GM19025 (cell line): ENCODE measurements around the gene CPXM1.

Experiments used
- ATAC-seq: cut with Tn5 transposase; IDR thresholded peaks from one replicate; pipeline ENCODE4 v1.9.1; 2021; ENCODE audit warnings: mild to moderate bottlenecking, low read depth, moderate library complexity; ENCODE audit not compliant: unreplicated experiment

Gene CPXM1

GRCh38 chr20:2804041-2804828, 3.8 kb upstream of the CPXM1 start:
- no peak for ATAC-seq

GRCh38 chr20:2801286-2801728, 880 bp upstream of the CPXM1 start:
- no peak for ATAC-seq

- ATAC-seq, result peak; percentile 15
These were observed 523 bp downstream of the CPXM1 start for GRCh38 chr20:2799688-2800520.

- ATAC-seq, result no peak
These were observed 1.2 kb downstream of the CPXM1 start for GRCh38 chr20:2799271-2799670.

GRCh38 chr20:2798814-2799213, 1.6 kb downstream of the CPXM1 start:
- ATAC-seq, result no peak

GRCh38 chr20:2798095-2798805, 2.2 kb downstream of the CPXM1 start:
- no peak for ATAC-seq

- ATAC-seq, result no peak
These were observed 3.1 kb downstream of the CPXM1 start for GRCh38 chr20:2797136-2797983.

- ATAC-seq, result no peak
These were observed 4.3 kb downstream of the CPXM1 start for GRCh38 chr20:2796011-2796660.

- no peak for ATAC-seq
These were observed 5.0 kb downstream of the CPXM1 start for GRCh38 chr20:2795451-2795850.

GRCh38 chr20:2794866-2795447, 5.5 kb downstream of the CPXM1 start:
- ATAC-seq, result no peak

- ATAC-seq, result no peak
These were observed 6.2 kb downstream of the CPXM1 start for GRCh38 chr20:2794202-2794748.

- ATAC-seq, result no peak
These were observed 7.0 kb downstream of the CPXM1 start for GRCh38 chr20:2793471-2793870.

- no peak for ATAC-seq
These were observed 16.4 kb downstream of the CPXM1 start for GRCh38 chr20:2783908-2784566.

GRCh38 chr20:2780948-2781347, 19.5 kb downstream of the CPXM1 start:
- ATAC-seq, result no peak

- no peak for ATAC-seq
These were observed 21.7 kb downstream of the CPXM1 start for GRCh38 chr20:2778602-2779321.

- ATAC-seq, result no peak
These were observed 25.3 kb downstream of the CPXM1 start for GRCh38 chr20:2775139-2775538.

GRCh38 chr20:2773812-2774211, 26.6 kb downstream of the CPXM1 start:
- no peak for ATAC-seq

- ATAC-seq, result no peak
These were observed 28.8 kb downstream of the CPXM1 start for GRCh38 chr20:2771631-2772080.
